Adrenal gland (tissue), 5 donors: ENCODE measurements around the gene HEPHL1.

ENCODE experiments used
- CTCF ChIP-seq, 6 experiments: fragments of 450-650 bp in 4 of 6; fragments of 200-600 bp in 2 of 6; sonication (generic) in 1 of 6; IDR thresholded peaks; 1 replicate in 5 of 6; 2 replicates in 1 of 6; pipeline versions ENCODE4 v1.5.1 to v1.8.0; 2016 to 2021; ENCODE audit warnings: antibody characterized with exemption in 6 of 6, mild to moderate bottlenecking in 2 of 6, moderate library complexity in 1 of 6
- POLR2A ChIP-seq, 2 donors: fragments of 450-650 bp; IDR thresholded peaks; one replicate each; pipeline ENCODE4 v1.6.1; 2017; ENCODE audit warnings: antibody characterized with exemption in 2 of 2, mild to moderate bottlenecking in 2 of 2, moderate library complexity in 1 of 2
- donor health status: DM: no; HTN: no; CAD: no.

- TF ChIP-seq CTCF (IDR thresholded peaks at IDR 0.05): no peak
- TF ChIP-seq POLR2A (IDR thresholded peaks at IDR 0.05): no peak
These were observed 90.5 kb downstream of the HEPHL1 start for GRCh38 chr11:94111660-94112059.
